Measurements from ENCODE around the gene ARHGAP19. TPM values are rescaled to one million over a fixed set of nuclear protein-coding genes. Genes with fewer than 3 reads are reported as not detected.

ARHGAP19 gene
- total RNA-seq, 4 donors from 2014 or later, result 4.5 to 8.4 (median 7.4) TPM

GRCh38 chr10:97238855-97239254 lies 53.6 kb downstream of the ARHGAP19 start:
- intact Hi-C loops (cut with DNase I; ENCODE audit: low total_unique reads) (no loop called here), in situ Hi-C loops (cut with MboI; ENCODE audit: low pct_ligation_motif_present in 1 of 4, low pct_unique_long_range_greater_than_20kb in 1 of 4, low sequenced_read_pairs in 3 of 4) (no loop called here)
- Histone ChIP-seq H3K9me3 (no peaks in the 10 kb centered on the region), H3K36me3 (peaks cover 0 to 6% (median 2%) of the 10 kb centered on the region in 4 donors), H3K4me3 (no peak overlapping the region), H3K27me3 (no peaks in the 10 kb centered on the region), H3K27ac (no peak overlapping the region), H3K4me1 (no peaks in the 10 kb centered on the region)
- no peak for DNase-seq
- TF ChIP-seq POLR2AphosphoS5 (IDR thresholded peaks at IDR 0.05) (no peak), CTCF (IDR thresholded peaks at IDR 0.05) (no peak), EP300 (IDR thresholded peaks at IDR 0.05; ENCODE audit: low read depth) (no peak), POLR2A (IDR thresholded peaks at IDR 0.05) (no peak)
- WGBS, 2 donors (ENCODE audit: low coverage in 1 of 2), result 93 to 100% methylated on average over 1 to 5 of the region's 5 CpGs

GRCh38 chr10:97235353-97235752 lies 57.1 kb downstream of the ARHGAP19 start:
- intact Hi-C loops (cut with DNase I; ENCODE audit: low total_unique reads), result no loop called here
- no peak for DNase-seq
- Histone ChIP-seq H3K27ac (no peak overlapping the region), H3K4me1 (no peaks in the 10 kb centered on the region), H3K36me3 (peaks cover 0 to 6% (median 0%) of the 10 kb centered on the region in 4 donors), H3K4me3 (no peak overlapping the region), H3K9me3 (no peaks in the 10 kb centered on the region), H3K27me3 (no peaks in the 10 kb centered on the region)
- 91 to 100% methylated on average over 3 to 4 of the region's 4 CpGs for WGBS, 2 donors (ENCODE audit: low coverage in 1 of 2)
- in situ Hi-C loops (cut with MboI; ENCODE audit: low pct_ligation_motif_present in 1 of 4, low pct_unique_long_range_greater_than_20kb in 1 of 4, low sequenced_read_pairs in 3 of 4), result no loop called here
- TF ChIP-seq POLR2AphosphoS5 (IDR thresholded peaks at IDR 0.05) (no peak), EP300 (IDR thresholded peaks at IDR 0.05; ENCODE audit: low read depth) (no peak), POLR2A (IDR thresholded peaks at IDR 0.05) (no peak), CTCF (IDR thresholded peaks at IDR 0.05) (no peak)

- intact Hi-C loops (cut with DNase I; ENCODE audit: low total_unique reads), result no loop called here
- Histone ChIP-seq H3K27ac (no peak overlapping the region), H3K27me3 (no peaks in the 10 kb centered on the region), H3K36me3 (peaks cover 0 to 6% (median 0%) of the 10 kb centered on the region in 4 donors), H3K9me3 (no peaks in the 10 kb centered on the region), H3K4me1 (no peaks in the 10 kb centered on the region), H3K4me3 (no peak overlapping the region)
- 44 to 60% methylated on average over 1 of the region's 1 CpG for WGBS, 2 donors (ENCODE audit: low coverage in 1 of 2)
- DNase-seq, result no peak
- TF ChIP-seq CTCF (IDR thresholded peaks at IDR 0.05) (peak; percentile 39 to 53 (median 44)), POLR2AphosphoS5 (IDR thresholded peaks at IDR 0.05) (no peak)
- in situ Hi-C loops (cut with MboI; ENCODE audit: low pct_ligation_motif_present in 1 of 4, low pct_unique_long_range_greater_than_20kb in 1 of 4, low sequenced_read_pairs in 3 of 4), result no loop called here
Measured at GRCh38 chr10:97234400-97234799, 58.0 kb downstream of the ARHGAP19 start.

- Histone ChIP-seq H3K27ac (no peak overlapping the region), H3K4me1 (no peaks in the 10 kb centered on the region), H3K36me3 (peaks cover 0 to 5% (median 2%) of the 10 kb centered on the region in 4 donors), H3K4me3 (no peak overlapping the region), H3K9me3 (no peaks in the 10 kb centered on the region), H3K27me3 (no peaks in the 10 kb centered on the region)
- intact Hi-C loops (cut with DNase I; ENCODE audit: low total_unique reads) (no loop called here), in situ Hi-C loops (cut with MboI; ENCODE audit: low pct_ligation_motif_present in 1 of 4, low pct_unique_long_range_greater_than_20kb in 1 of 4, low sequenced_read_pairs in 3 of 4) (no loop called here)
- WGBS, 2 donors (ENCODE audit: low coverage in 1 of 2), result 95 to 100% methylated on average over 1 of the region's 1 CpG
- TF ChIP-seq POLR2A (IDR thresholded peaks at IDR 0.05) (no peak), CTCF (IDR thresholded peaks at IDR 0.05) (no peak), POLR2AphosphoS5 (IDR thresholded peaks at IDR 0.05) (no peak), EP300 (IDR thresholded peaks at IDR 0.05; ENCODE audit: low read depth) (no peak)
- DNase-seq, result no peak
Measured at GRCh38 chr10:97230146-97230545, 62.3 kb downstream of the ARHGAP19 start.

All from transverse colon (tissue), 4 donors.